Neural cell (in vitro differentiated cells): ENCODE data around the gene EXD2. TPM values are rescaled to one million over a fixed set of nuclear protein-coding genes. Genes with fewer than 3 reads are reported as not detected.
"Not testable (repeated sequence)": the region's sequence is repeated elsewhere in the genome, so short reads cannot be mapped to it uniquely, and the experiment has no call there.

ENCODE experiments used
- H2AFZ ChIP-seq: fragments of 200-600, 300-800 bp; sonication (generic), shearing (Covaris generic); 2 replicates; pipeline ENCODE4 v1.6.0; 2014; ENCODE audit warnings: low read depth, mild to moderate bottlenecking, antibody characterized with exemption, low read length, moderate library complexity
- H3F3A ChIP-seq: fragments of 200-600 bp; shearing (Covaris generic); 2 replicates; pipeline ENCODE4 v1.6.1; 2016; ENCODE audit warnings: mild to moderate bottlenecking, moderate library complexity, mixed read lengths, antibody characterized with exemption, low read length; ENCODE audit not compliant: insufficient read depth, poor library complexity, severe bottlenecking
- H3K27ac ChIP-seq: fragments of 200-600, 300-800 bp; sonication (generic), shearing (Covaris generic); 2 replicates; pipeline ENCODE4 v1.5.1; 2014; ENCODE audit warnings: mild to moderate bottlenecking, low read length, moderate library complexity
- H3K27me3 ChIP-seq: fragments of 300-800, 200-600 bp; sonication (generic), shearing (Covaris generic); 2 replicates; pipeline ENCODE4 v1.6.0; 2014; ENCODE audit warnings: mild to moderate bottlenecking, low read depth, low read length, moderate library complexity; ENCODE audit not compliant: insufficient read depth
- H3K36me3 ChIP-seq: fragments of 300-800, 200-600 bp; sonication (generic), shearing (Covaris generic); 2 replicates; pipeline ENCODE4 v1.5.1; 2014; ENCODE audit warnings: mild to moderate bottlenecking, antibody characterized with exemption, low read length, moderate library complexity; ENCODE audit not compliant: insufficient read depth
- H3K4me2 ChIP-seq: fragments of 300-800, 200-600 bp; sonication (generic), shearing (Covaris generic); 2 replicates; pipeline ENCODE4 v1.6.0; 2014; ENCODE audit warnings: mild to moderate bottlenecking, low read length
- H3K4me3 ChIP-seq: fragments of 300-800, 200-600 bp; sonication (generic), shearing (Covaris generic); 2 replicates; pipeline ENCODE4 v1.5.1; 2014; ENCODE audit warnings: mild to moderate bottlenecking, low read length, moderate library complexity
- H3K79me2 ChIP-seq: fragments of 200-600 bp; shearing (Covaris generic); replicated peaks from 2 replicates; pipeline ENCODE4 v1.6.0; 2014; ENCODE audit warnings: mild to moderate bottlenecking, low read length, moderate library complexity; ENCODE audit not compliant: insufficient read depth
- H3K9ac ChIP-seq: fragments of 300-800, 200-600 bp; sonication (generic), shearing (Covaris generic); 2 replicates; pipeline ENCODE4 v1.6.1; 2016; ENCODE audit warnings: mild to moderate bottlenecking, low read length, mixed read lengths
- H3K9me2 ChIP-seq: fragments of 200-600 bp; shearing (Covaris generic); 2 replicates; pipeline ENCODE4 v1.6.1; 2016; ENCODE audit warnings: mild to moderate bottlenecking, low read length, mixed read lengths; ENCODE audit not compliant: insufficient read depth
- H3K9me3 ChIP-seq: fragments of 200-600, 300-800 bp; sonication (generic), shearing (Covaris generic); 2 replicates; pipeline ENCODE4 v1.6.1; 2016; ENCODE audit warnings: mild to moderate bottlenecking, mixed run types, low read length, moderate library complexity, mixed read lengths
- H4K20me1 ChIP-seq: fragments of 200-600 bp; shearing (Covaris generic); 2 replicates; pipeline ENCODE4 v1.6.1; 2016; ENCODE audit warnings: mild to moderate bottlenecking, mixed run types; ENCODE audit not compliant: insufficient read depth
- EP300 ChIP-seq: fragments of 450-650 bp; conservative IDR thresholded peaks from 2 replicates; pipeline ENCODE4 v1.6.1; 2014; ENCODE audit warnings: antibody characterized with exemption, mild to moderate bottlenecking, moderate library complexity; ENCODE audit not compliant: poor library complexity, severe bottlenecking
- EZH2 ChIP-seq: fragments of 200-600, 300-800 bp; shearing (Covaris generic), sonication (generic); IDR thresholded peaks from 2 replicates; pipeline ENCODE4 v1.6.1; 2014; ENCODE audit warnings: antibody characterized with exemption, low read length, borderline replicate concordance, mild to moderate bottlenecking; ENCODE audit not compliant: insufficient read depth, poor library complexity, severe bottlenecking
- MXI1 ChIP-seq: fragments of 450-650 bp; conservative IDR thresholded peaks from 2 replicates; pipeline ENCODE4 v1.6.1; 2014; ENCODE audit warnings: antibody characterized with exemption, mild to moderate bottlenecking; ENCODE audit not compliant: poor library complexity, severe bottlenecking
- POLR2AphosphoS5 ChIP-seq: IDR thresholded peaks from 2 replicates; pipeline ENCODE4 v1.6.1; 2012
- RAD21 ChIP-seq: fragments of 450-650 bp; conservative IDR thresholded peaks from 2 replicates; pipeline ENCODE4 v1.6.1; 2014; ENCODE audit warnings: antibody characterized with exemption, mild to moderate bottlenecking, moderate library complexity
- REST ChIP-seq: IDR thresholded peaks from 2 replicates; pipeline ENCODE4 v1.6.1; 2012; ENCODE audit warnings: borderline replicate concordance
- SMC3 ChIP-seq: fragments of 450-650 bp; conservative IDR thresholded peaks from 2 replicates; pipeline ENCODE4 v1.6.1; 2014; ENCODE audit warnings: antibody characterized with exemption, mild to moderate bottlenecking, moderate library complexity; ENCODE audit not compliant: poor library complexity
- TAF1 ChIP-seq: IDR thresholded peaks from 2 replicates; pipeline ENCODE4 v1.6.1; 2012; ENCODE audit warnings: low read depth
- polyA plus RNA-seq: library from polyadenylated mRNA; depleted of rRNA; stranded (reverse); fragments of >200 nt; gene quantifications from 2 replicates; pipeline ENCODE4 v1.2.3, GENCODE V29; 2014
- TF ChIP-seq, protein P1 (sequence below): fragments of 450-650 bp; IDR thresholded peaks from 2 replicates; pipeline ENCODE4 v1.5.1; 2014; ENCODE audit warnings: antibody characterized with exemption, mild to moderate bottlenecking, moderate library complexity; ENCODE audit not compliant: poor library complexity, severe bottlenecking

Gene EXD2
- polyA plus RNA-seq, 1 donor from 2014 or later: 43.3 TPM

DNA sequence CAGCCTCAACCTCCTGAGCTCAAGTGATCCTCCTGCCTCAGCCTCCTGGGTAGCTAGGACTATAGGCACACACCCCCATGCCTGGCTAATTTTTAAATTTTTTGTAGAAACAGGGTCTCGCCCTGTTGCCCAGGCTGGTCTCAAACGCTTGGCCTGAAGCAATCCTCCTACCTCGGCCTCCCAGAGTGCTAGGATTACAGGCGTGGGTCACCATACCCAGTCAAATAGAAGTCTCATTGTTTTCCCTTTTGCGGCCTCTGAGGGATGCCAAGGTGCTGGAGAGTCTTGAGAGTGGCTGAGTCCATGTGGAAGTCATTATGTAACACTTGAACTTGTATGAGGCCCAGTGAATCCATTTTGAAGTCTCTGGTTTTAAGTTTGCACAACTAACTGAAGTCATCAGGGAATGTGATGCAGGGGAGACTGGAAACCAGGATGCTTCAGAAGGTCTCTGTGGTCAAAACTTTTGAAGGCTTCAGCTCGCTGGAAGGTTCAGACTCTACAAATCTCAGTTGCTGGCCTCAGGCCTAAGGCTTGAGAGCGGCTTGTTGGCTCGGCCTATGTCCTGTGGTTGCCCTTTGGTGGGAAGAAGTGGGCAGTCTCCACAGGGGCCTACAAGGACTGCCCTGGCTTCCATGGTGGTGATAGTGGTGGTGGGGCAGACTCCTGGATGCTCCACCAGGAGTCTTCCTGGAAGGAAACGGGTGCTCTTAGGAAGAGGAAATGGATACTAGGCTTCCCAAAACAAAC lies 97.8 kb downstream of the EXD2 start:
- H3K9me2 ChIP-seq: no peaks in the 10 kb centered on the region
- H3K27ac ChIP-seq: no peak overlapping the region
- H2AFZ ChIP-seq: no peak overlapping the region
- no peak for TF ChIP-seq EZH2
- TF ChIP-seq RAD21: no peak
- no peak for TF ChIP-seq TAF1
- TF ChIP-seq, protein P1, sequence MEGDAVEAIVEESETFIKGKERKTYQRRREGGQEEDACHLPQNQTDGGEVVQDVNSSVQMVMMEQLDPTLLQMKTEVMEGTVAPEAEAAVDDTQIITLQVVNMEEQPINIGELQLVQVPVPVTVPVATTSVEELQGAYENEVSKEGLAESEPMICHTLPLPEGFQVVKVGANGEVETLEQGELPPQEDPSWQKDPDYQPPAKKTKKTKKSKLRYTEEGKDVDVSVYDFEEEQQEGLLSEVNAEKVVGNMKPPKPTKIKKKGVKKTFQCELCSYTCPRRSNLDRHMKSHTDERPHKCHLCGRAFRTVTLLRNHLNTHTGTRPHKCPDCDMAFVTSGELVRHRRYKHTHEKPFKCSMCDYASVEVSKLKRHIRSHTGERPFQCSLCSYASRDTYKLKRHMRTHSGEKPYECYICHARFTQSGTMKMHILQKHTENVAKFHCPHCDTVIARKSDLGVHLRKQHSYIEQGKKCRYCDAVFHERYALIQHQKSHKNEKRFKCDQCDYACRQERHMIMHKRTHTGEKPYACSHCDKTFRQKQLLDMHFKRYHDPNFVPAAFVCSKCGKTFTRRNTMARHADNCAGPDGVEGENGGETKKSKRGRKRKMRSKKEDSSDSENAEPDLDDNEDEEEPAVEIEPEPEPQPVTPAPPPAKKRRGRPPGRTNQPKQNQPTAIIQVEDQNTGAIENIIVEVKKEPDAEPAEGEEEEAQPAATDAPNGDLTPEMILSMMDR: no peak
- no peak for TF ChIP-seq POLR2AphosphoS5
- TF ChIP-seq EP300: no peak
- no peak overlapping the region for H3K9ac ChIP-seq
- no peaks in the 10 kb centered on the region for H3K36me3 ChIP-seq
- no peaks in the 10 kb centered on the region for H3K9me3 ChIP-seq
- H3K27me3 ChIP-seq: no peaks in the 10 kb centered on the region
- H3F3A ChIP-seq: no peaks in the 10 kb centered on the region
- no peak overlapping the region for H3K4me2 ChIP-seq
- no peaks in the 10 kb centered on the region for H4K20me1 ChIP-seq
- no peaks in the 10 kb centered on the region for H3K79me2 ChIP-seq
- H3K4me3 ChIP-seq: no peak overlapping the region

- Histone ChIP-seq H3K9me2 (no peaks in the 10 kb centered on the region), H3K9ac (no peak overlapping the region), H3K4me2 (no peak overlapping the region), H3K27ac (no peak overlapping the region), H3K9me3 (no peaks in the 10 kb centered on the region), H3K4me3 (no peak overlapping the region), H3F3A (no peaks in the 10 kb centered on the region), H3K27me3 (no peaks in the 10 kb centered on the region), H3K36me3 (no peaks in the 10 kb centered on the region), H3K79me2 (no peaks in the 10 kb centered on the region), H2AFZ (no peak overlapping the region), H4K20me1 (no peaks in the 10 kb centered on the region)
- no peak for TF ChIP-seq TAF1
- TF ChIP-seq, protein P1: no peak
- no peak for TF ChIP-seq EP300
- TF ChIP-seq REST: no peak
- TF ChIP-seq MXI1: no peak
- TF ChIP-seq POLR2AphosphoS5: no peak
- TF ChIP-seq RAD21: no peak
- TF ChIP-seq EZH2: no peak
- TF ChIP-seq SMC3: no peak
These were observed 98.7 kb downstream of the EXD2 start for GRCh38 chr14:69289811-69290520.

GRCh38 chr14:69290881-69291280 lies 99.6 kb downstream of the EXD2 start:
- H3K9ac ChIP-seq, H4K20me1 ChIP-seq, H2AFZ ChIP-seq, H3K4me3 ChIP-seq, H3K9me2 ChIP-seq, H3F3A ChIP-seq, H3K79me2 ChIP-seq, H3K4me2 ChIP-seq, H3K27me3 ChIP-seq, H3K9me3 ChIP-seq, H3K36me3 ChIP-seq, H3K27ac ChIP-seq: not testable (repeated sequence)
